Hematopoietic multipotent progenitor cell treated with erythropoietin and hydrocortisone succinate and interleukin-3 and kit ligand, for 6 days (in vitro differentiated cells): ENCODE results near the gene GRK5.
A peak's percentile ranks its signal among the peaks of the same experiment; 100 is the strongest.

ENCODE experiments used
- DNase-seq: peaks from one replicate; pipeline ENCODE4 v3.0.0-alpha.2; 2015

Gene GRK5

DNA sequence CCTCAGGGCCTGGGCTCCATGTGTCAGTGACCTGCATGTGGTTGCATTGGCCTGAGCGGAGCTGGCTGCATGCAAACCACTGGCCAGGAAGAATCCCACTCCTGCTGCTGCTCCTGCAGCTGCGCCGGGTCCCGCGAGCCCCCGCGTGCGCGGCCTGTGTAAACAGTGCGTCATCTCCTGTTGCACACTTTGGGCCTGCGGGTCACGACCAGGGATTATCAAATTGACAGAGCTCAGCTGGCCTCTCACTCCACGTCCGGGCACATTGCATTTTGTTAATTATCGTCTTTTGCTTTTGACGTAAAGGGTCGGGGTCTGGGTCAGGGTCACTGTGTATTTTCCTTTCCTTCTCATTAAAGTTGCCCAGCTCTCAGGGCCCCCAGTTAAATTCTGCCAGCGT is 202.5 kb downstream of the GRK5 start:
- no peak for DNase-seq

DNA sequence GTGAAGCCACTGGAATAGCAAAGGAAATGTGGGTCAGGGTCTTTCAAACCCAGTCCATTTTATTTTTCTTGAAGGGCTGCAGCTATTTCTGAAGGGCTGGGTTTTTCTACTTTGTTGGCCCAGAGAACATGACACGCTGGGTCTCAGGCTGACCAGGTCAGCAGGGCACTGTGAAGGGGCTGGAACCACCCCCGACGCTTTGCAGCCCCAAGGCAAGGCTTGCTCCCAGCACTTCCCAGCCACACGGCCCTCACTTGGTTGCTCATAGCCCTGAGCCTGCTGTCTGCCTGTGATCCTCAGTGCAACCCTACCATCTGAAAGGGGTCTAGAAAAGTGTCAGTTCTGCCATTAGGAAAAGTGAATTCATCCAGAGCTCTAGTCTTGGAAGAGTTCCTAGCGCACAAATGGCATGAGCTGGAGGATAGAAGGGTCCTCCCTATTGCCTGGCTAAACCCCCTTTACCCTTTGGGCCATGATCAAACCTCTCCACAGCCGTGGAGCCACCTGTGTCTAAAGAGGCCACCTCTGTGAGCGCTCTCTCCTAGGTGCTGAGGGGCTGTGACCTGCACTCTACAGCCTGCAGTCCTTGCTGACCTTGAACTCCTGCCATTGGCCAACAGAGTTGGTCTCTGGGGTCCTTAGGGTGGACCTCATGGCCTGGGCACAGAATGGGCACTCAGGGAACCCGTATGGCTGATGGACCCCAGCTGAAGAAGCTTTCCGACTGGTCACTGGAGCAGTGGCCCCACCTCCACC is 203.2 kb downstream of the GRK5 start:
- DNase-seq: no peak

DNA sequence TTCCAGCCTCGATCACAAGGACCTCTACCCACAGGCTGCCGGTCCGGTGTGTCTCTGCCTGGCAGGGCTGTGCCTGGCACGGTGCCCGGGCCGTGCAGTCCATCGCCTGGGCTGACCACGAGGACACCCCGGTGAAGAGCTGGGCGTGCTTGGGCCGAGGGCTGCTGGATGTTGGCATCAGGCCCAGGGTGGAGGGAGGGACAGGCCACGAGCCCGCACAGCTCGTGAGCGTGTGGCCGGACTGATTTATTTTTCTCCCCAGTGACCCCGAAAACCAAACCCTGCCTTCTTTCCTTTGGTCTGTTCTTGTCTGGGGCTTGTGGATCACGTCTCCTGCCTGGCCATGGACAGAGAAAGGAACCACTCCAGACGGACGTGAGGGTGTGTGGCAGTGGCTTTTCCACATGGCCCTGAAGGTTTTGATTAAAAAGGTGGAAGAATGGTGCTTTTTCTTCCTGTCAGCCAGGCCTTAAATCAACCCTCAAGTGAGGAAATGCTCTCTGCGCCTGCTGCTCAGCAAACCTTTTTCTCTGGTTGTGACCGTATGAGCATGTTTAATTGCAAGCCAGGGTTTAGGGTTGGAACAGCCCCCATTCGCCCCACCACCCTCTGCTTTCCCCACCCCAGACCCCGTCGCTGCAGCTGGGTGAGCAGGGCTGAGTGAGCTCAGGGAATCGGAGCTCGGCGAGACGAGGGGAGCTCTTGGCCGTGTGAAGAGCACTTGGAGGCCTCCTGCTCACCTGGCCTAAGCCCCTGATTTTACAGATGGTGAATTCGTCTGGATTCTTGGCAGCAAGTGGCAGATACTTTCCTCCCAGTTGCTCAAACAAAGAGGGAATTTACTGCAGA is 205.1 kb downstream of the GRK5 start:
- DNase-seq: no peak

DNA sequence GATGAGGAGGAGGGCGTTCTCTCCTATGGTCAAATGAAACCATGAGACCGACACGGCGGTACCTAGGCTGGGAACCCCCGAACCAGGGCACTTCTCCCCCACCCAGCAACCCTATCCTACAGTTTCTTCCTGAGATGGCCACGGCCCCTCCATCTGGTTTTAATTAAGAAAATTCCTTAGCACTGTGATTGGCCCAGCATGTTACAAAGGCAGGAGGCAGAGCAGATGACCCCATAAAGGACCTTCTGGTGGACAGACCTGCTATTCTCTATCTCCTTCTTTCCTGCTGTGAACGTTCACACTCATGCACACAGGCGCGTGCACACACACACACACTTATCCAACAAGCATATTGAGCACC is 205.7 kb downstream of the GRK5 start:
- DNase-seq: no peak

DNA sequence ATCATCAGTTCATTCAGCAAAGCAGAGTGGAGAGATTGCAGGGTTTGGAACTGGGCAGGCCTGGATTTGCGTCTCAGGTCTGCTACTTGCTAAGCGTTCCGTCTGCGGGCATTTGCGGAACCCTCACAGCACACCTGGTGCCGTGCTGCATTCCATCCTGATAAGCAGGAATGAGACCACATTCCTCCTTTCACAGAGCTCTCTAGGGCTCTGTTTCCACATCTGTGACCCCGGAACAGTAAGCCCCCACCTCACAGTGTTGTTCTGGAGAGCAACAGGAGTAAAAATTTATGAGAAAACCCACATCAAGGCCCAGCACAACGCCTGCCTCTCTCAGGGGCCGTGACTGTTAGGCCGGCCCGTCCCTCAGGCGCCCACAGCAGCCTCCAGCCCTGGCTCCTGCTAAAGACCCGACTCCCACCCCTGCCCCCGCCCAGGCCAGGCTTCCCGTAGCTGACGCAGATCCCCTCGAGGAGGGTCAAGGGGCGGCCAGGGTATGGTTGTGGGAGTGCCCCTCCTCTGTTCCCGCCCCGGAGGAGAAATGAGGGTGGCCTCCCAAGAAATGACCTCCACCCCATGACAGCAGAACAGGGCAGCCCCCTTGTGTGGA is 206.2 kb downstream of the GRK5 start:
- DNase-seq: no peak

DNA sequence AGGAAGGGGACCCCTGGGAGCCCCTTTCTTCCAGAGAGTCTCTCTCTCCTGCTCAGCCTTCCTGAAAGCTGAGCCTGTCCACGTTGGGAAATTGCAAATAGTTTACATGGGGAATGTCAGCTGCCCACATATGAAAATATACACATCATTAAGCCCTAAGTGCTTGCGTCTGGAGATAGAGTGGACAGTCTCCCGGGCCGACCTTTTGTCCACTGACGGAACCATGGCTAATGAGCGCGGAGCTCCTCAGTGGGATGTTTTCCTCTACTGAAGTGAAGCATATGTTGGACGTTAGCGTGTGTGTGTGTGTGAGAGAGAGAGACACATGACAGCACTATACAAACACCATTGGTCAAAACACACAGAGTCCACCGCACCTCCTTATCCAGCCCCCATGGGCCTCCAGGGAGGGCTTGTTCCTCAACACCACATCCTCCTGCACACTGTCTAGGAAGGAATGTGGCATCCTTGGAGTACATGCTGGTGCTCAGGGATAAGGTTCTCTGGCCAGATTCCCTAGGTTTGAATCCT is 206.8 kb downstream of the GRK5 start:
- DNase-seq: no peak

DNA sequence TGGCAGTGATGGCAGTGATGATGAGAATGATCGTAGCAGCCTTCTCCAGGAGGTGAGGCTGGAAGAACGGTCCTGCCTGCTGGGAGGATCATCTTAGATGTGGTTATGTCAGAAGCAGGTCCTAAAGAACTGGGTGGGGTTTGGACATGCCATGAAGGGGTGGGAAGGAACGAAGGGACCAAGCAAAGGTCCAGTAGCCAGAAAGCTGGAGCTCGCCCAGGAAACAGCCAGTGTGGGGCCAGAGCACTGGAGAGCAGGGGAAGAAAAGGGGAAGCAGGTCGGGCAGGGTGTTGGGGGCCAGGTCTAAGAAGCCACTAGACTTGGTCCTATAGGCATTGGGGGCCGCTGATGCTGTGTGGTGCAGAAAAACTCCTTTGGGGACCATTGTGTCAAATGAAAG is 207.8 kb downstream of the GRK5 start:
- no peak for DNase-seq

DNA sequence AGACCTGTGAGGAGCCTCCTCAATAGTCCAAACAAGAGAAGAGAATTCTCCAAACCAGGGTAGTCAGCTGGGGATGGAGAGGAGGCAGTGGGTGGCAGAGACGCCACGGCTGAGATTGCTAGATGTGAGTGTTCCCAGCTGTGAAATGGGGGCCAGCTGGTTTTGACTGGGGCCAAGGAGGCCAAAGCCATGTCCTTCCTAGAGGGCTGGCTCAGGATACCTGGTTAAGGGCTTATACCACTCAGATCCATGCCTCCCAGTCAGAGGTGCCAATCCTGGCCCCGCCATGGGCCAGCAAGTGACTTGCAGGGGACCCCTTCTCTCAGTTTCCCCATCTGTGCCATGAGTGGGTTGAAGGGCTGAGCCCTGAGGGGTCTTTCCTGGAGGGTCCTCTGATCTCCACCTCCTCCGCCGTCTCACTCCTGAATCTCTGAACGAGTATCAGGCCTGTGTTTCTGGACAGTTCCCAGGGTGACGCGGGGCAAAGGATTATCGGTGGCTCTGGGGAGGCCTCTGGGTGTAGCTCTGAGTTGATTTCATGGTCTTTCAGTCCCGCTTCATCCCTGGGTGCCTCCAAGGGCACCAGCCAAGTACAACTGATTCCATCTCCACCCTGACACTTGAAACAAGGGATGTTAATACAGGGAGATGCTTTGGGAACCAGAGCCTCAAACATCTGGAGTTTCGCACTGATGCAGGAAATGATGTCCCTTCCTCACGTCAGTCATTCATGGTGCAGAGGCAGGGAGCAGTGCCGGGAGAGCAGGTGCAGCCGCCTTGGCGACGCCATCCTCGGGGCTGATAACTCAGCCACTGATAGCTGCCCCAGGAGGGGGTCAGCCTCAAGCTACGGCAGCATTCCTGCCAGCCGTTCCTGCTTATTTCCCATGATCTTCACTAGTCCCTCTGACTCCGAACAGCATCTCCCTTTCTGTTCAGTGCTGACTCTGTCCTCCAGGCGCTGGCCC is 208.4 kb downstream of the GRK5 start:
- DNase-seq: no peak

DNA sequence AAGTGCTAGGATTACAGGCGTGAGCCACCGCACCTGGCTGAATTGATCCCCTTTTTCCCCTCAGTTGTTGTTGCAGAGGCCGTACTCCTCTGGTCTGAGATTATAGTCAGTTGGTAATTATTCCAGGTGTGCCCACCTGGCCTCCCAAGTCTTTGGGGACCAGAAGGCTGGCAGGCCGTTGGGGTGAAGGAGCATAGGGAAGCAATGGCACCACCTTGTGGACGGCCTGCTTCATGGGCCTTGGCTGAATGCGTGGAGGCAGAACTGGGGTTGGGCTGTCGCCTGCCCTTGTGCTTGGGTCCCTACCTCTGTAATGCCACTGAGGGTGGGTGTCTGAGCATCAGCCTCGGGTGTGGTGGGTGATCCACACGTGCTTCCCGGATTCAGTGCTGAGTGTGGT is 209.5 kb downstream of the GRK5 start:
- peak; percentile 84 for DNase-seq

DNA sequence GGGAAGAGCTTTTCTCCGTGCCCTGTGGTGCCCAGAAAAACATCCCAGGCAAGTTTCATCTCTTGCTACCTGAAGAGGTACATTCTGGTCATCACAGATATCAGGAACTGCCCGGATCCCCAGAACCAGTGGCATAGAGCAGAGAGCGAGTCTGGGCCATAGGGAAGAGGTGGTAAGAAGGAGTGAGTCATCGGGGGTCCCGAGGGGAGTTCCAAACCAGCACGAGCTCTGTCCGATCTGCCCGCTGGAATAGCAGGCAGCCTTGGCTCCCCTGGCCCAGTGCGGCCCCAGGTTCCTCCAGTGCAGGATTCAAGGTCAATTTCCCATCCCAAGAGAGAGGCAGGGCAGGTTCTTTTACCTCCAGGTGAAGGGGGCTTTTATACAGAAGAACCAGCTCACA is 210.5 kb downstream of the GRK5 start:
- no peak for DNase-seq

DNA sequence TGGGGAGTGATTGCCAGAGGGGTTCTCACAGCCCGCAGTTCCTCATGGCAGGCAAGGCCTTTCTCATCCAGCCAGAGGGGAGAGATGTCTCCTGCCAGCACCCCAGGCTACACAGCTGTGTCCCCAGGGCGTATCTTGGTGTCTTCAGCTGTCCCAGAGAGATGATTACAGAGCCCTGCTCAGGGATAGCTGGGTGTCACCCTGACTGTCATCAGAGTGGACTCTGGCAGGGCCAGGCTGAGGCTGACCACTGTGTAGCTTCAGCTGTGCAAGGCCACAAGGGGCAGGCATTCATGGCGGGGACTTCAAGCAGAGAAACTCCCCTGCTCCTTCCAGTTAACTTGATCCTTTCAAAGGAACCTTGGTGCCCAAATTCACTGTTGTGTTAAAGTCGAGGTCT is 211.0 kb downstream of the GRK5 start:
- DNase-seq: no peak

DNA sequence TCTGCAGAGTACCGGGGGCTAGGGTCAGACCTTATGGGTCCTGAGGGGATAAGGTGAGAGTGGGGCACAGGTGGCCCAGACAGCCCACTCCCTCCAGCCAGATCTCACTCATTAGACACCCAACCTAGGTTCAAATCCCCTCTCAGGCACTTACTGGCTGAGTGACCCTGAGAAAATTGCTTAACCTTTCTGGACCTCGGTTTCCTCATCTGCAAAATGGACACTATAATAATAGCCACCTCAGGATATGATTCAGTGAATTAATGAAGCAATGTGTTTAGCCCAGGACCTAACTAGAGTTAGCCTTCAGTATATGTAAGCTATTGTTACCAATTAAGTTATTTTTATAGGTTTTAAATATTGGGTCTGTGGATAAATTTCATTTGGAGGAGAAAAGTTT is 212.6 kb downstream of the GRK5 start:
- no peak for DNase-seq

DNA sequence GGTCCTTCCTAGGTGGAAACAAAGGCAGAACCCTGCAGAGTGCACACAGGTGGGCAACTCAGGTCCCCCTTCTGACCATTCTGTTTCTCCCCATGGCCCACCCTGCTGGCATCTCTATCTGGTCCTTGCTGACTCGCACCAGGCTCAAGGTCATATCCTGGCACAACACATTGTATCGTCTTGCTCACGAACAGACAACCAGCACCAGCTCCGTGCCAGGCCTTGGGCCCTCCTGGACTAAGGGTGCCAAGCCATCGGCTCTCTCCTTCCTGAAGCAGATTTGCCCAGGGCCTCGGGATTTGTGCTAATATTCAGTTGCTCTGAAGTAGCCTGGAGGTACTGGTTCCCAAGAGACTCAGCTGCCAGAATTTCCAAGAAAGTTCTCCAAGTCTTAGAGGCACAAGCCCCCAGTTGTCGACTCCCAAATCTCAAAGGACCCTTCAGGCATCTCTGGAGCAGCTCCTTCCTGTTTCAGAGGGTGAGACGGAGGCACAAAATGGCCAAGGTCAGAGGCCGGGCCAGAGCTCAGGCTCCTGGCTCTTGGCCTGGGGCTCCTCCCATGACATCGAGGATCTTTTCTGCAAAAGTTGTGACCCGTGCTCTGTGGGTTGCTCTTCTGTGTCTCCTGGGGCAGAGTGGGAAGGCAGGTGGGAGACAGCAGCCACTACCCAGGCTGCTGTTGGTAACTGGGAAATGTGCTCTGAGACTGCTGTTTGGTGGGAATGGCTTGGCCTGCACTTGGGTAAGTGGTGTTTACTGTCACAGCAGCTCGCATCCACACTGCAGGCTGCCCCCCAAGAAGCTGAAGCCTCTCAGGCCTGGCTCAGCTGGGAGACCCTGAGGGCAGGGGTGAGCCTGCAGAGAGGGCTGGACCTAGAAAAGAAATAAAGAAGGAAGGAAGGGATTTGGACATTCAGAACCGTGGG is 213.8 kb downstream of the GRK5 start:
- DNase-seq: no peak

DNA sequence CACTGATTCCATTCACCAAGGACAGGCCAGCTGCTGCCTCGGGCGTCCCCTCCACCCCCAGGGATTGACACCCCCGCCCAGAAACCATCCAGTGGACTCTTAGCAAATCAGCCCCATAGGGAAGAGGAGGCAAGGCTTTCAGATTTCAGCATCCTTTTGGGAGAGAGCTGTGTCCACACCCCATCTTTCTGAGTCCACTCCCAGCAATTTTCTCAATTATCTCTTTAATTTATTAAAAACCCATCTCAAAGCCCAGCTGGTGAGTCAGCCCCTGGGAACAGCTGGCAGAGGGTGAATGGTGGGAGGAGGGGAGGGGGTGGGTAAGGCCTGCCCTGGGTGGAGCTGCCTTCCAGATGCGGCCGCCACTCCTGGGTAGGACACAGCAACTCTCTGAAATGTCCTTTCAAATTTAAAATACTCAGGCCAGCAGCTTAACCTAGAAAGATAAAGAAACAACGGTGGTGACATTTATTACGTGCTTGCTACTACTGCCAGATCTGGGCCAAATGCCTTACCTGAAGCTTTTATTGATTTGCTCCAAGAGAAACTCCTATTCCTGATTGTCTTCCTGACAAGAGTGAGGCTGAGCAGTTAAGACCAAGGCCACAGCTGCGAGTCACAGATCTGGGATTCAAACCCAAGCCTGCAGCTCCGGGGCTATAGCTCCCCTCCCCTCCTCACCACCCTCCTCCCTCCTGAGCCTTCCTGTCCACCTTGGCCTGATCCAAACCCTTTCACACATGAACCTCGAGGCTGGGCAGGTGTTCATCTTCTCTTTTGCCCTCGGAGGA is 214.7 kb downstream of the GRK5 start:
- no peak for DNase-seq

DNA sequence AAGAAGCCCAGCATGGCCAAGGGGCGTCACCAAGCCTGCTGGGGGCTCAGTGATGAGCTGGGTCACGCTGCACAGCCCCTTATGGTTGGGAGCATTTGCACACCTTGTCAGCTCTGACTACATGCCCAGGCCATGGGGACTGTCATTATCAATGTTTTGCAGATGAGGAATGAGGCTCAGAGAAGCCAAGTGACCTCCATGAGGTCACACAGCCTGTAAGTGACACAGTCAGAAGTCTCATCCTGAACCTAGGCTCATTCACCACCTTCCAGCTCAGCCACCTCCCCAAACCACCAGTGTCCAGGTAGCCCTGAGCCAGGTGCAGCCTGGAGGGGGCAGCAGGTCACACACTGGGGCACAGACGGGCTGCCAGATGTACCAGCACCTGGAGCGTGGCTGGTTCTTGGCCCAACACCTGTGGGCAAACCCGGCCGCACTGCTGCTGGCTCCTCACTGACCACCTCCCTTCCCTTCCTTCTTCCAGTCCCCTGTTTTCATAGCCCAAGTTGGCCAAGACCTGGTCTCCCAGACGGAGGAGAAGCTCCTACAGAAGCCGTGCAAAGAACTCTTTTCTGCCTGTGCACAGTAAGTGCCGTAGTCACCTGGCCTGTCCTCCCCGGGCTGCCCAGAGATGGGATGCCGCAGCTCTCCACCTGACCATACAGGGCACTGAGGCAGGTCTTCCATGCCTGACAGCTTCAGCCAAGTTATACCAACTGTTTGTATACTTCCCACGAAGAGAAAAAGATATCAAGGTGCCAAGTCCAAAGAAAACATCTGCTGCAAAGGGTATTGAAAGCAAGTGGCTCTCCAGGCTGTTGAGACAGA is 215.5 kb downstream of the GRK5 start:
- DNase-seq: no peak

DNA sequence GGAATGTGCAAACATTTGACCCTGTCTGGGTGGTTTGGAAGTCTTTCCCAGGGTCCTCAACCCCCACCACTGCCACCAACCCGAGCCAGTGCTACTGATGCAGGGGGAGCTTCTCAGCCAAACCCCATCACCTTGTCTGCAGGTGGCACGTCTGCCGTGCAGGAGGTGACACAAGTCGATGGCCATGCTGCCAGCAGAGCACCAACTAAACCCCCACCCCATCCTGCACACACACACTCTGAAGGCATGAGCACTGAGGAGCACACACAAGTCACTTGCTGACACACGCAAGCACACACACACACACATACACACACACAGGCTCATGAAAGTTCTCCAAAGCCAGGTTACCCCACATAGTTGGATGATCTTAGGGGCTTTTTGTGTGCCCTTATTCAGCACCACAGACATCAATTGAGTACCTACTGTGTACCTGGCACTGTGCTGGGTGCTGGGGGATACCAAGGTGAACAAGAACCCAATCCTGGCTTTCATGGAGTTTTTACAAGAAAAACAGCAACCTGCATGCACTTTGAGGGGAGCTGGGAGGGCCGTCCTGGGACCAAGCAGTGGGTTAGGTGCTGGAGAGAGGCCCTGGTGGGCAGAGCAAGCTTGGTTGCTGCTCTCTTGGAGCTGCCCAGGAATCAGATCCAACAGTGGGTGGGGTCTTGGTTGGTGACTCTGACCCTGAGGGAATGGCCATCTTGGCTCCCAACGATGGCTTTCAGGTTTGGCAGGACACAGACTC is 216.3 kb downstream of the GRK5 start:
- no peak for DNase-seq

DNA sequence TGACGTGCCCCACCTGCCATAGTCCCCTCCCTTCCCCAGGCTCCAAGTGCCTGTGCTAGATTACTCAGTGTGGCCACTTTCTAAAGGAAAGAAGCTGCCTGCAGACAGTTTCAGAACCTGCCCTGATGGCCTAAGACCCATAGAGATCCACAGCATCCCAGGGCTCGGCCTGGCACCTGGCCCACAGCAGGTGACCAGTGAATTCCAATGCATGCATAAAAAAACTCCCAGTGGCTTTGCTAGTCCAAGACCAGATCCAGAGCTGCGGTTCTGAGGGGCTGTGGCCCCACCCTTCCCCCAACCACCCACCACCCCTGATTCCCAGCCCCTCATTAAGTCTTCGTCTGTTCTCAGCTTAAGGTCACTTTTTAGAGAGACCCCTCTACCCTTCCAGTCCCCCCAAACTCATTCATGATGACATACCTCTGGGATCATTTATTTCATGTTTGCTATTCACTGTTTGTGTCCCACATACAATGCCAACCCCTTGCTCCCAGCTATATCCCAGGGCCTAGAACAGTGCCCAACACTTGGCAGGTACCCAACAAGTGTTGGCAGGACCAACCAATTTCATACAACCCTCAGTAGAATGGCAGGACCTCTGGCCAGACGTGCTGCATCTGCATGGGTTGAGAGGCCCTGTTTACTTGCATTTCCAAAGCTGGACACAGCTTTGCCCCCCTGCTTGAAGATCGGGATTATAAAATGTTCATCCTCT is 217.0 kb downstream of the GRK5 start:
- no peak for DNase-seq
